Activated B cell treated with CpG ODN at 0.5 μM for 24 hours (primary cell): Measurements from ENCODE around the gene SDC1. TPM values are rescaled to one million over a fixed set of nuclear protein-coding genes. Genes with fewer than 3 reads are reported as not detected.
"Not testable (repeated sequence)": the region's sequence is repeated elsewhere in the genome, so short reads cannot be mapped to it uniquely, and the experiment has no call there.

ENCODE experiments used
- ATAC-seq: fragments of 200-7000 bp; cut with Tn5 transposase; one replicate; pipeline ENCODE4 v1.10.0; 2021; ENCODE audit warnings: low read depth, mild to moderate bottlenecking, moderate library complexity
- CTCF ChIA-PET: fragments of 350-600 bp; sonication (Branson Sonifier 250); formaldehyde crosslinking; loops from one replicate; lab custom pipeline; 2021; ENCODE audit warnings: antibody characterized with exemption; lab: Charles Lee
- POLR2A ChIA-PET: fragments of 350-600 bp; sonication (Branson Sonifier 250); formaldehyde crosslinking; loops from one replicate; lab custom pipeline; 2021; ENCODE audit warnings: antibody characterized with exemption; lab: Charles Lee
- DNase-seq: peaks from one replicate; pipeline ENCODE4 v3.0.0; 2022
- H3K27ac Mint-ChIP-seq: one replicate; pipeline ENCODE4 v1.8.0; 2020; ENCODE audit warnings: mixed read lengths
- H3K27me3 Mint-ChIP-seq: one replicate; pipeline ENCODE4 v1.8.0; 2021; ENCODE audit warnings: mixed read lengths
- H3K36me3 Mint-ChIP-seq: one replicate; pipeline ENCODE4 v1.8.0; 2021; ENCODE audit warnings: low read depth, mixed read lengths
- H3K4me1 Mint-ChIP-seq: one replicate; pipeline ENCODE4 v1.8.0; 2021; ENCODE audit warnings: mixed read lengths
- H3K4me3 Mint-ChIP-seq: one replicate; pipeline ENCODE4 v1.8.0; 2020; ENCODE audit warnings: mild to moderate bottlenecking, mixed read lengths
- H3K9me3 Mint-ChIP-seq: one replicate; pipeline ENCODE4 v1.8.0; 2020; ENCODE audit warnings: mixed read lengths
- CTCF ChIP-seq: fragments of 200-600 bp; IDR thresholded peaks from one replicate; pipeline ENCODE4 v1.8.0; 2022; ENCODE audit warnings: antibody characterized with exemption, mild to moderate bottlenecking
- intact Hi-C: fragments of 100-400 bp; cut with micrococcal nuclease; formaldehyde crosslinking; loops from one replicate; pipeline ENCODE4 v1.15.1; 2024
- total RNA-seq: library from RNA; stranded (reverse); gene quantifications from 2 replicates; pipeline ENCODE4 v1.2.3, GENCODE V29; 2022

The SDC1 gene
- total RNA-seq: not detected in 2 replicates

GRCh38 chr2:20224716-20225293, at the start of gene SDC1:
Gene SDC1 (minus strand): TSS chr2:20225130. CDS start chr2:20224867, 263 bp downstream.
- Mint-ChIP-seq H3K36me3 (no peaks in the 10 kb centered on the region), H3K4me1 (peaks cover 12% of the 10 kb centered on the region), H3K27me3 (peaks cover 45% of the 10 kb centered on the region), H3K9me3 (no peaks in the 10 kb centered on the region), H3K27ac (no peak within 1 kb of the TSS), H3K4me3 (peak within 1 kb of the TSS; percentile 67)
- TF ChIP-seq CTCF: no peak
- ChIA-PET POLR2A (no interaction called here), CTCF (interaction anchor here (1.4 kb wide), 1 partner anchor 209 kb away, joined by 6 read pairs; no protein-coding TSS in a partner anchor)
- ATAC-seq: peak; percentile 18
- no peak for DNase-seq
- intact Hi-C loops: loop anchor here (1.0 to 10.0 kb wide), 3 partner anchors 90 to 430 kb away; partner anchors contain the start of gene HS1BP3

GRCh38 chr2:20273042-20273441, 48.1 kb upstream of the SDC1 start:
- no peak for TF ChIP-seq CTCF
- intact Hi-C loops: no loop called here
- no peak overlapping the region for H3K27ac Mint-ChIP-seq
- ChIA-PET CTCF (no interaction called here), POLR2A (no interaction called here)
- no peaks in the 10 kb centered on the region for H3K27me3 Mint-ChIP-seq
- no peak for ATAC-seq
- no peak for DNase-seq
- H3K4me3 Mint-ChIP-seq: no peak overlapping the region
- peaks cover 3% of the 10 kb centered on the region for H3K4me1 Mint-ChIP-seq
- peaks cover 55% of the 10 kb centered on the region for H3K36me3 Mint-ChIP-seq
- H3K9me3 Mint-ChIP-seq: no peaks in the 10 kb centered on the region

GRCh38 chr2:20268317-20268716, 43.4 kb upstream of the SDC1 start:
- DNase-seq, intact Hi-C loops, ATAC-seq, H3K4me3 Mint-ChIP-seq, H3K27ac Mint-ChIP-seq, H3K4me1 Mint-ChIP-seq, H3K9me3 Mint-ChIP-seq, POLR2A ChIA-PET, CTCF ChIA-PET, H3K27me3 Mint-ChIP-seq: not testable (repeated sequence)
- H3K36me3 Mint-ChIP-seq: peaks cover 59% of the 10 kb centered on the region

GRCh38 chr2:20267529-20267928, 42.6 kb upstream of the SDC1 start:
- TF ChIP-seq CTCF: no peak
- H3K9me3 Mint-ChIP-seq: no peaks in the 10 kb centered on the region
- CTCF ChIA-PET: no interaction called here

GRCh38 chr2:20264629-20265028, 39.7 kb upstream of the SDC1 start:
- ATAC-seq (no peak), DNase-seq (no peak)
- Mint-ChIP-seq H3K36me3 (peaks cover 61% of the 10 kb centered on the region), H3K27ac (peak overlapping the region; percentile 41), H3K9me3 (no peaks in the 10 kb centered on the region), H3K4me1 (no peaks in the 10 kb centered on the region), H3K27me3 (no peaks in the 10 kb centered on the region), H3K4me3 (no peak overlapping the region)
- TF ChIP-seq CTCF: no peak
- intact Hi-C loops: no loop called here
- ChIA-PET POLR2A (interaction anchor here (0.7 kb wide), 1 partner anchor 417 kb away, joined by 4 read pairs; no protein-coding TSS in a partner anchor), CTCF (no interaction called here)

More at GRCh38 chr2:20267529-20267928, 42.6 kb upstream of the SDC1 start:
- ATAC-seq (no peak), DNase-seq (no peak)
- Mint-ChIP-seq H3K27me3 (no peaks in the 10 kb centered on the region), H3K4me1 (peaks cover 3% of the 10 kb centered on the region), H3K27ac (no peak overlapping the region), H3K4me3 (no peak overlapping the region), H3K36me3 (peaks cover 58% of the 10 kb centered on the region)
- intact Hi-C loops: no loop called here
- POLR2A ChIA-PET: no interaction called here
